MM.1S (cell line): ENCODE results near the gene NPEPL1.

Experiments used
- DNase-seq: peaks from one replicate; pipeline ENCODE4 v3.0.0-alpha.2; 2015
- H2AFZ ChIP-seq: fragments of 300-600 bp; sonication (generic); 2 replicates; pipeline ENCODE4 v1.6.0; 2016; ENCODE audit warnings: antibody characterized with exemption, low read length
- H3F3A ChIP-seq: fragments of 300-600 bp; sonication (generic); 2 replicates; pipeline ENCODE4 v1.6.1; 2016; ENCODE audit warnings: mild to moderate bottlenecking, antibody characterized with exemption, low read length, moderate library complexity, mixed read lengths; ENCODE audit not compliant: insufficient read depth
- H3K27ac ChIP-seq: fragments of 300-600 bp; sonication (generic); 2 replicates; pipeline ENCODE4 v1.5.1; 2016; ENCODE audit warnings: mild to moderate bottlenecking, low read length
- H3K27me3 ChIP-seq: fragments of 300-600 bp; sonication (generic); replicated peaks from 2 replicates; pipeline ENCODE4 v1.6.0; 2016; ENCODE audit warnings: low read length; ENCODE audit not compliant: insufficient read depth
- H3K36me3 ChIP-seq: fragments of 300-600 bp; sonication (generic); replicated peaks from 2 replicates; pipeline ENCODE4 v1.6.1; 2016; ENCODE audit warnings: mild to moderate bottlenecking, low read length, mixed read lengths; ENCODE audit not compliant: insufficient read depth
- H3K4me1 ChIP-seq: fragments of 300-600 bp; sonication (generic); 2 replicates; pipeline ENCODE4 v1.6.1; 2016; ENCODE audit warnings: low read length, mixed read lengths
- H3K4me2 ChIP-seq: fragments of 300-600 bp; sonication (generic); 2 replicates; pipeline ENCODE4 v1.6.0; 2016; ENCODE audit warnings: low read depth, low read length
- H3K4me3 ChIP-seq: fragments of 300-600 bp; sonication (generic); 2 replicates; pipeline ENCODE4 v1.5.1; 2016; ENCODE audit warnings: low read length, mixed read lengths
- H3K79me2 ChIP-seq: fragments of 300-600 bp; sonication (generic); 2 replicates; pipeline ENCODE4 v1.6.1; 2016; ENCODE audit warnings: mixed run types, low read length, mixed read lengths
- H3K9ac ChIP-seq: fragments of 300-600 bp; sonication (generic); 2 replicates; pipeline ENCODE4 v1.6.1; 2016; ENCODE audit warnings: low read length, mixed read lengths
- H3K9me2 ChIP-seq: fragments of 300-600 bp; sonication (generic); replicated peaks from 2 replicates; pipeline ENCODE4 v1.6.1; 2016; ENCODE audit warnings: mild to moderate bottlenecking, low read length, mixed read lengths; ENCODE audit not compliant: insufficient read depth
- H3K9me3 ChIP-seq: fragments of 300-600 bp; sonication (generic); replicated peaks from 2 replicates; pipeline ENCODE4 v1.6.1; 2016; ENCODE audit warnings: mild to moderate bottlenecking, low read length, mixed read lengths; ENCODE audit not compliant: insufficient read depth
- H4K20me1 ChIP-seq: fragments of 300-600 bp; sonication (generic); 2 replicates; pipeline ENCODE4 v1.6.1; 2016; ENCODE audit warnings: mild to moderate bottlenecking, low read length, moderate library complexity, mixed read lengths; ENCODE audit not compliant: insufficient read depth
- CTCF ChIP-seq: fragments of 300-600 bp; sonication (generic); IDR thresholded peaks from 2 replicates; pipeline ENCODE4 v1.5.1; 2016; ENCODE audit warnings: antibody characterized with exemption, low read length, mixed read lengths
- EZH2 ChIP-seq: fragments of 300-600 bp; sonication (generic); optimal IDR thresholded peaks from 2 replicates; pipeline ENCODE3; 2017; ENCODE audit warnings: low read depth, mild to moderate bottlenecking, antibody characterized with exemption, low read length, mixed read lengths
- EZH2phosphoT487 ChIP-seq: fragments of 300-600 bp; sonication (generic); IDR thresholded peaks from 2 replicates; pipeline ENCODE4 v1.6.1; 2018; ENCODE audit warnings: antibody characterized with exemption, low read length

The NPEPL1 gene

DNA sequence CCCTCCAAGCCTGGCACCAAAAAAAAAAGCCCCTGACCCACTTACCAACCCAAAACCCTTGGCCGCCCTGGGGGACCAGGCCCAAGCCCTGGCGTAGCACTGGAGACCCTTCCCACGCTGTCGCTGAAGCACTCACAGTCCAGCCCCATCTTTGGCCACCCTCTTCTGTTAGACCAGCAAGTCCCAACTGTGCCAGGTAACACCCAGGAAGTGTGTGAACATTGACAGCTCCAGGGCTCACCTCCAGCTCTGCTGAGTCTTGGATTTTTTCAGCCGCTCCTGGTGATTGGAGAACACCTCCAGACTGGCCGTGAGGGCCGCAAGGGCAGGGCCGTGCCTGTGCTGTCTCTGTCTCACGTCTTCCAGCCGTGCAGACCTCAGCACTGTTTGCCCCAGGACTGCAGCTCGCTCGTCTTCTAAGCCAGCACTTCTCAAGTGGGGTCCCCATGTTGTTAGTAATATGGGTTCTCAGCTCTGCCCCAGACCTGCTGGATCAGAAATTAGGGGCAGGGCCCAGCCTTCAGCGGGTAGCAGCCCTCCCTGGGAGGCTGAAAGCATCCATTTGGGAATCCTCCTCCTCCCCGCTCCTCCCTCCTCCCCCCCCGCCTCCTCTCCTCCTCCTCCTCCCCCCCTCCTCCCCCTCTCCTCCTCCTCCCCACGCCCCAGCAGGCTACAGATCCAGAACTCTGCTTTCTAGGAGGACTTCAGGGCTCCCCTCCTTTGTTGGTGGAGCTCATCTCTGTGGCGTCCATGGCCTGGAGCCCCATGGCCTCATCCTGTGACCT lies 18.1 kb downstream of the NPEPL1 start:
- TF ChIP-seq CTCF = no peak
- no peak for TF ChIP-seq EZH2
- no peak for TF ChIP-seq EZH2phosphoT487
- H3K4me1 ChIP-seq = no peaks in the 10 kb centered on the region
- no peaks in the 10 kb centered on the region for H3K9me2 ChIP-seq
- no peaks in the 10 kb centered on the region for H3K27me3 ChIP-seq
- no peaks in the 10 kb centered on the region for H3K79me2 ChIP-seq
- no peak overlapping the region for H3K9ac ChIP-seq
- no peak overlapping the region for H3K4me2 ChIP-seq
- H3F3A ChIP-seq = no peaks in the 10 kb centered on the region
- no peaks in the 10 kb centered on the region for H3K9me3 ChIP-seq
- no peaks in the 10 kb centered on the region for H3K36me3 ChIP-seq
- H3K4me3 ChIP-seq = no peak overlapping the region
- no peak overlapping the region for H3K27ac ChIP-seq
- no peaks in the 10 kb centered on the region for H4K20me1 ChIP-seq
- H2AFZ ChIP-seq = no peak overlapping the region
- DNase-seq = no peak

GRCh38 chr20:58711266-58712051 lies 18.9 kb downstream of the NPEPL1 start:
- Histone ChIP-seq H3K79me2 (no peaks in the 10 kb centered on the region), H3F3A (no peaks in the 10 kb centered on the region), H3K4me3 (no peak overlapping the region), H3K36me3 (no peaks in the 10 kb centered on the region), H3K27ac (no peak overlapping the region), H3K4me1 (no peaks in the 10 kb centered on the region), H3K9me3 (no peaks in the 10 kb centered on the region), H3K27me3 (no peaks in the 10 kb centered on the region), H3K9ac (no peak overlapping the region), H4K20me1 (no peaks in the 10 kb centered on the region), H2AFZ (no peak overlapping the region), H3K9me2 (no peaks in the 10 kb centered on the region), H3K4me2 (no peak overlapping the region)
- DNase-seq = no peak
- no peak for TF ChIP-seq CTCF
- no peak for TF ChIP-seq EZH2phosphoT487
- TF ChIP-seq EZH2 = no peak

DNA sequence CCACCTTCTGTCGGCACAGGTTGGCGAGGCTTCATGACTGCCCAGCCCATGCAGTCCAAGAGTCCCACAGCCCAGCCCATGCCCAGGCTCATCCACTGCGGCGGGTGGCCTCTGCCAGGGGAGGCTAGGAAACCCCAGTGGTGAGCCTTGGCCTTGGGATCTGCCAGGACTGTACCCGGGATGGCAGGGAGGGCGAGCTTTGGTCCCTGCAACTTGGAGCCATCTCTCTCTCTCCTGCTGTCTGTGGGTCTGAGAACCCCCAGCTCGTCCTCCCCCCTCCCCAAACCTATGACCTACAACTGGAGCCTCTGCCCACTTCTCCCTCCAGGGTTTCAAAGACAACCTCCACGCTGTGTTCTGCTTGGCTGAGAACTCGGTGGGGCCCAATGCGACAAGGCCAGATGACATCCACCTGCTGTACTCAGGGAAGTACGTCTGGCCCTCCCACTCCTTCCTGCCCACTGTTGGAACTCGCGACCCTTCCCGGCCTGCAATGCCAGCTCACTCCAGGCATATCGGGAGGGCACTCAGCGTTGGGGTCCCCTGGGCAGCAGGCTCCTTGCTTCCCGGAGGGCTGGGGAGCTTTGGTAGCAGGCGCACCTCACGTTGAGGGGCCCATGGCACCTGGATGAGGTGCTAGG lies 19.7 kb downstream of the NPEPL1 start:
- H3K27me3 ChIP-seq = no peaks in the 10 kb centered on the region
- no peak overlapping the region for H2AFZ ChIP-seq
- no peaks in the 10 kb centered on the region for H3K4me1 ChIP-seq
- no peaks in the 10 kb centered on the region for H3F3A ChIP-seq
- H3K4me2 ChIP-seq = no peak overlapping the region
- TF ChIP-seq EZH2phosphoT487 (no peak), CTCF (no peak), EZH2 (no peak)
- no peak overlapping the region for H3K27ac ChIP-seq
- no peak overlapping the region for H3K4me3 ChIP-seq
- DNase-seq = no peak
- H3K79me2 ChIP-seq = no peaks in the 10 kb centered on the region
- H4K20me1 ChIP-seq = no peaks in the 10 kb centered on the region
- H3K9me2 ChIP-seq = no peaks in the 10 kb centered on the region
- no peaks in the 10 kb centered on the region for H3K9me3 ChIP-seq
- no peaks in the 10 kb centered on the region for H3K36me3 ChIP-seq
- H3K9ac ChIP-seq = no peak overlapping the region
